HG02798 (cell line): ENCODE data around the gene ZNF799.
"Not testable (repeated sequence)": the region's sequence is repeated elsewhere in the genome, so short reads cannot be mapped to it uniquely, and the experiment has no call there.

Source experiments
- ATAC-seq: cut with Tn5 transposase; IDR thresholded peaks from one replicate; pipeline ENCODE4 v1.9.1; 2021; ENCODE audit warnings: mild to moderate bottlenecking; ENCODE audit not compliant: unreplicated experiment, poor library complexity

The ZNF799 gene

DNA sequence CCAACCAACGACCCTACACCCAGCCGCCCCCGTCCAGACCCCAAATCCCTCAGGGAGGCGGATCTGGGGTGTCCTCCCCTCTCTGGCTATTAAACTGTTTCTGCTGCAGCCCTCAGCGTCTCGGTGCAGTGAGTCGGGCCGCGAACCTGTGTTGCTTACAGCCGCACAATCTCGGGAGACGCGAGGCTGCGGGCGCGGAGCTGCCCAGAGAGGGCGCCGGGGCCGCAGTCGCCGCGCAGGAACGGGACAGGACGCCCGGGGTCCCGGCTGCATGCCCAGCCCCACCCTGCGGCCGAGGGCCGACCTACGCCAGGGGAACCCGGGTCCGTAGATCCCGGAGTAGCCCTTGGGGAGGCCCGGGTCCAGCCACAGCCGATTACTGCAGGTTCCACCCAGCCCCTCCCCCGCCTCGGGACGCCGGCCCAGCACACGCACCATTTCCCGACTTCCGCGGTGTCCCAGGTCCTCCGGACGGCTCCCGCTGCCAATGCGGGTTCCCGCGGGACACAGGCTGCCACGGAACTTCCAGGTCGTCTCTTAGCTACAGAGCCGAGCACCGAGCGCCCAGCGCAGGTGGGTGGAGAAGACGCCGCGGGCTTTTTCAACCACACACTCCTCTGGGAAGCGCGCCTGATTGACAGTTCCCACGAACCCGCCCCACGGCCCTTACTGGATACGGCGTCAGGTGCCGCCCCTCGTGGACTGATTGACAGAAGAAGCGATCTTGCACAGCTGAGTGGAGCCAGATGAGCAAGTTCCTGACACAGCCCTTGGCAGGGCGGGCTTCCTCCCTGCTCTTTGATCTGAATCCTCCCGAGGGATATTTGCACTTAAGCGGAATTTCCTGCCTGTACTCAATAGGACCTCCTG lies at the start of gene ZNF799:
ZNF799 (minus strand) TSS at position 639 of the 870 bp plus-strand sequence; CDS start at position 438, 201 bp downstream.
- peak; percentile 92 for ATAC-seq

GRCh38 chr19:12450844-12451243 lies 49.8 kb upstream of the ZNF799 start:
- ATAC-seq, result no peak

GRCh38 chr19:12448808-12449207 lies 47.7 kb upstream of the ZNF799 start:
- ATAC-seq, result no peak

- peak; percentile 98 for ATAC-seq
Observed at GRCh38 chr19:12440541-12441316, 39.7 kb upstream of the ZNF799 start, which contains the start of gene ZNF443. Gene ZNF443, minus strand, starts transcription at chr19:12441021. Its CDS starts 107 bp downstream, at chr19:12440914.

GRCh38 chr19:12439686-12440540 lies 38.8 kb upstream of the ZNF799 start:
- not testable (repeated sequence) for ATAC-seq

- not testable (repeated sequence) for ATAC-seq
Observed at GRCh38 chr19:12430726-12431299, 29.7 kb upstream of the ZNF799 start.

GRCh38 chr19:12425888-12426274 lies 24.8 kb upstream of the ZNF799 start:
- ATAC-seq, result no peak

GRCh38 chr19:12425236-12425887 lies 24.3 kb upstream of the ZNF799 start:
- no peak for ATAC-seq

DNA sequence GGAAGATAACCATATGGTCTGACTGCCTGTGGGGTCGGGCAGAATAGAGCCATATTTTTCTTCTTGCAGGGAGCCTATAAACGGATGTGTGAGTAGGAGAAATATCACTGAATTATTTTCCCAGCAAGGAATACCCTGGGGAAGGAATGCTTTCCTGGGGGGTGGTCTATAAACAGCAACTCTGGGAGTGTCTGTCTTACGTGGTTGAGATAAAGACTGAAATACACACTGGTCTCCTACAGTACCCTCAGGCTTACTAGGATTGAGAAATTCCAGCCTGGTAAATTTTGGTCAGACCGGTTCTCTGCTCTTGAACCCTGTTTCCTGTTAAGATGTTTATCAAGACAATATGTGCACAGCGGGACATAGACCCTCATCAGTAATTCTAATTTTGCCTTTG lies 16.2 kb upstream of the ZNF799 start:
- ATAC-seq, result not testable (repeated sequence)

- ATAC-seq, result no peak
Observed at GRCh38 chr19:12411893-12412292, 10.8 kb upstream of the ZNF799 start.

- peak; percentile 38 for ATAC-seq
Observed at GRCh38 chr19:12399901-12400632, 1.0 kb downstream of the ZNF799 start.

- not testable (repeated sequence) for ATAC-seq
Observed at GRCh38 chr19:12391148-12391547, 9.9 kb downstream of the ZNF799 start.

- not testable (repeated sequence) for ATAC-seq
Observed at GRCh38 chr19:12386365-12386764, 14.7 kb downstream of the ZNF799 start.

- no peak for ATAC-seq
Observed at GRCh38 chr19:12380444-12380737, 20.7 kb downstream of the ZNF799 start.

DNA sequence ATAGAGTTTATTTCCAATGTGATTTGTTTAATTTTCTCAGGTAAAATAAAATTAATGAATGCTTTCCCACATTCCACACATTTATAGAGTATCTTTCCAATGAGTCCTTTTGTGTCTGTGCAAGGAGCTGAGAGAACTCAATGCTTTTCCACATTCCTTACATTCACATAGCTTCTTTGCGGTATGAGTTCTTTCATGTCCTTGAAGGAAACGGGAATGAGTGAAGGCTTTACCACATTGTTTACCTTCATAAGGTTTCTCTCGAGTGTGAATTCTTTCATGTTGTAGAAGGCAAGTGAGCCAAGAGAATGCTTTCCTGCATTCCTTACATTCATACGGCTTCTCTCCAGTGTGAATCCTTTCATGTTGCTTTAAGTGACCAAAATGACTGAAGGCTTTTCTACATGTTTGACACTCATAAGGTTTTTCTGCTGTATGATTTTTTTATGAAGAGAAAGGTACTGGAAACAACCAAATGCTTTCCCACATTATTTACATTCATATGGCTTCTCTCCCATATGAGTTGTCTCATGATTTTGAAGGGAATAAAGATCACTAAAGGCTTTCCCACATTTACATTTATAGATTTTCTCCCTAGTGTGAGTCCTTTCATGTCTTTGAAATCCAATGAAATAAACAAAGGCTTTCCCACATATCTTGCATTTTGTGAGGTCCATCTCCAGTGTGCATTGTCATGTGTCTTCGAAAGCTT lies 21.2 kb downstream of the ZNF799 start:
- no peak for ATAC-seq

DNA sequence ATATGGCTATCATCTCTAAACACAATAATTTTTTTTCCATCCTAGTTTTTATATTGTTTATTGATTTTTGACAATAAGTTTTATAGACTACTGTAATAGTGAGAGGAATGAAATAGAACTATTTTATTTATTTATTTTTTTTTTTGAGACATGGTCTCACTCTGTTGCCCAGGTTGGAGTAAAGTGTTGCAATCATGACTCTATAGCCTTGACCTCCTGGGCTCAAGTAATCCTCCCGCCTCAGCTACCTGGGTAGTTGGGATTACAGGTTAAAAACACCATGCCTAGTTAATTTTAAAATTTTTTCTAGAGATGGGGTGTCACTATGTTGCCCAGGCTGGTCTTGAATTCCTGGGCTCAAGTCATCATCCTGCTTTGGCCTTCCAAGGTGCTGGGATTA lies 27.0 kb downstream of the ZNF799 start:
- ATAC-seq, result no peak

DNA sequence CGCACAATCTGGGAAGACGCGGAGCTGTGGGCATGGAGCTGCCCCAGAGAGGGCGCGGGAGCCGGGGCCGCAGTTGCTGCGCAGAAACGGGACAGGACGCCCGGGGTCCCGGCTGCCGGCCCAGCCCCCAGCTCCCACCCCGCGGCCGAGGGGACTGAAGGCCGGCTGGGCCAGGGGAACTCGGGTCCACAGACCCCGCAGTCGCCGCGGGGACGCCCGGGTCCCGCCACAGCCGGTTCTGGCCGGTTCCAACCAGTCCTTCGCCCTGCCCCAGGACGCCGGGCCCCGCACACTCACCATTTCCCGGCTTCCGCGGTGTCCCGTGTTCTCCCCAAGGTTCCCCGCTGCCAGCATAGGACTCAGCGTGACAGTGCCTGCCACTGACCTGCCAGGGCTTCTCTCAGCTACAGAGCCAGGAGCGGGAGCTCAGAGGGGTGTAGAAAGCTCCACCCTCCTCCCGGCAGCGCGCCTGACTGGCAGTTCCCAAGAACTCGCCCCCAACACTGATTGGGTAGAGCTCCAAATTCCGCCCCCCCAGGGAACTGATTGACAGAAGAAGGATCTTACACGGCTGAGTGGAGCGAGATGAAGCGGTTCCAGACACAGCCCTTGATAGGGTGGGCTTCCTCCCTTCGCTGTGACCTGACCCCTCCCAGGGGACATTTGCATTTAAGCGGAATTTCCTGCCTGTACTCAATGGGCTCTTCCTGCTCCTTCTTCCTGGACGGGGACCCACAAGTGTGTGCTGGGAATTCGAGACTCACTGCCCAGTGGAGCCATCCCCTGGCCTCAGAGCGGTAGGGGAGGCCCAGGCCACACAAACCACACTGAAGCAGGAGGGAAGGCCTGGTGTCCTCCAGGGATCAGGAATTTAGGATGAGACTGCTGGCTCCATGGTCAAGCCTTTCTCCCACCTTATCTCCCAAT lies 35.6 kb downstream of the ZNF799 start, which contains the start of gene ZNF442:
ZNF442 (minus strand) TSS at position 448 of the 927 bp plus-strand sequence. CDS start 2,052 bp downstream, outside the sequence.
- ATAC-seq, result peak; percentile 97
